C4-2B (cell line): ENCODE results near the gene CA7.

Experiments
- CTCF ChIP-seq: fragments of 450-650 bp; conservative IDR thresholded peaks from 2 replicates; pipeline ENCODE4 v1.5.1; 2017; ENCODE audit warnings: mild to moderate bottlenecking
- ZFX ChIP-seq: fragments of 450-650 bp; IDR thresholded peaks from 2 replicates; pipeline ENCODE4 v1.6.1; 2017

GRCh38 chr16:66849549-66849948, 5.3 kb downstream of the CA7 start:
- TF ChIP-seq CTCF (no peak), ZFX (no peak)
